Neural cell (in vitro differentiated cells): ENCODE results near the gene MLPH. TPM values are rescaled to one million over a fixed set of nuclear protein-coding genes. Genes with fewer than 3 reads are reported as not detected.

Source experiments
- H2AFZ ChIP-seq: fragments of 200-600, 300-800 bp; sonication (generic), shearing (Covaris generic); 2 replicates; pipeline ENCODE4 v1.6.0; 2014; ENCODE audit warnings: low read depth, mild to moderate bottlenecking, antibody characterized with exemption, low read length, moderate library complexity
- H3F3A ChIP-seq: fragments of 200-600 bp; shearing (Covaris generic); 2 replicates; pipeline ENCODE4 v1.6.1; 2016; ENCODE audit warnings: mild to moderate bottlenecking, moderate library complexity, mixed read lengths, antibody characterized with exemption, low read length; ENCODE audit not compliant: insufficient read depth, poor library complexity, severe bottlenecking
- H3K27ac ChIP-seq: fragments of 200-600, 300-800 bp; sonication (generic), shearing (Covaris generic); 2 replicates; pipeline ENCODE4 v1.5.1; 2014; ENCODE audit warnings: mild to moderate bottlenecking, low read length, moderate library complexity
- H3K27me3 ChIP-seq: fragments of 300-800, 200-600 bp; sonication (generic), shearing (Covaris generic); 2 replicates; pipeline ENCODE4 v1.6.0; 2014; ENCODE audit warnings: mild to moderate bottlenecking, low read depth, low read length, moderate library complexity; ENCODE audit not compliant: insufficient read depth
- H3K36me3 ChIP-seq: fragments of 300-800, 200-600 bp; sonication (generic), shearing (Covaris generic); 2 replicates; pipeline ENCODE4 v1.5.1; 2014; ENCODE audit warnings: mild to moderate bottlenecking, antibody characterized with exemption, low read length, moderate library complexity; ENCODE audit not compliant: insufficient read depth
- H3K4me2 ChIP-seq: fragments of 300-800, 200-600 bp; sonication (generic), shearing (Covaris generic); 2 replicates; pipeline ENCODE4 v1.6.0; 2014; ENCODE audit warnings: mild to moderate bottlenecking, low read length
- H3K4me3 ChIP-seq: fragments of 300-800, 200-600 bp; sonication (generic), shearing (Covaris generic); 2 replicates; pipeline ENCODE4 v1.5.1; 2014; ENCODE audit warnings: mild to moderate bottlenecking, low read length, moderate library complexity
- H3K79me2 ChIP-seq: fragments of 200-600 bp; shearing (Covaris generic); replicated peaks from 2 replicates; pipeline ENCODE4 v1.6.0; 2014; ENCODE audit warnings: mild to moderate bottlenecking, low read length, moderate library complexity; ENCODE audit not compliant: insufficient read depth
- H3K9ac ChIP-seq: fragments of 300-800, 200-600 bp; sonication (generic), shearing (Covaris generic); 2 replicates; pipeline ENCODE4 v1.6.1; 2016; ENCODE audit warnings: mild to moderate bottlenecking, low read length, mixed read lengths
- H3K9me2 ChIP-seq: fragments of 200-600 bp; shearing (Covaris generic); 2 replicates; pipeline ENCODE4 v1.6.1; 2016; ENCODE audit warnings: mild to moderate bottlenecking, low read length, mixed read lengths; ENCODE audit not compliant: insufficient read depth
- H3K9me3 ChIP-seq: fragments of 200-600, 300-800 bp; sonication (generic), shearing (Covaris generic); 2 replicates; pipeline ENCODE4 v1.6.1; 2016; ENCODE audit warnings: mild to moderate bottlenecking, mixed run types, low read length, moderate library complexity, mixed read lengths
- H4K20me1 ChIP-seq: fragments of 200-600 bp; shearing (Covaris generic); 2 replicates; pipeline ENCODE4 v1.6.1; 2016; ENCODE audit warnings: mild to moderate bottlenecking, mixed run types; ENCODE audit not compliant: insufficient read depth
- CTCF ChIP-seq: fragments of 450-650 bp; IDR thresholded peaks from 2 replicates; pipeline ENCODE4 v1.5.1; 2014; ENCODE audit warnings: antibody characterized with exemption, mild to moderate bottlenecking, moderate library complexity; ENCODE audit not compliant: poor library complexity, severe bottlenecking
- EP300 ChIP-seq: fragments of 450-650 bp; conservative IDR thresholded peaks from 2 replicates; pipeline ENCODE4 v1.6.1; 2014; ENCODE audit warnings: antibody characterized with exemption, mild to moderate bottlenecking, moderate library complexity; ENCODE audit not compliant: poor library complexity, severe bottlenecking
- EZH2 ChIP-seq: fragments of 200-600, 300-800 bp; shearing (Covaris generic), sonication (generic); IDR thresholded peaks from 2 replicates; pipeline ENCODE4 v1.6.1; 2014; ENCODE audit warnings: antibody characterized with exemption, low read length, borderline replicate concordance, mild to moderate bottlenecking; ENCODE audit not compliant: insufficient read depth, poor library complexity, severe bottlenecking
- MXI1 ChIP-seq: fragments of 450-650 bp; conservative IDR thresholded peaks from 2 replicates; pipeline ENCODE4 v1.6.1; 2014; ENCODE audit warnings: antibody characterized with exemption, mild to moderate bottlenecking; ENCODE audit not compliant: poor library complexity, severe bottlenecking
- POLR2AphosphoS5 ChIP-seq: IDR thresholded peaks from 2 replicates; pipeline ENCODE4 v1.6.1; 2012
- RAD21 ChIP-seq: fragments of 450-650 bp; conservative IDR thresholded peaks from 2 replicates; pipeline ENCODE4 v1.6.1; 2014; ENCODE audit warnings: antibody characterized with exemption, mild to moderate bottlenecking, moderate library complexity
- REST ChIP-seq: IDR thresholded peaks from 2 replicates; pipeline ENCODE4 v1.6.1; 2012; ENCODE audit warnings: borderline replicate concordance
- SMC3 ChIP-seq: fragments of 450-650 bp; conservative IDR thresholded peaks from 2 replicates; pipeline ENCODE4 v1.6.1; 2014; ENCODE audit warnings: antibody characterized with exemption, mild to moderate bottlenecking, moderate library complexity; ENCODE audit not compliant: poor library complexity
- TAF1 ChIP-seq: IDR thresholded peaks from 2 replicates; pipeline ENCODE4 v1.6.1; 2012; ENCODE audit warnings: low read depth
- polyA plus RNA-seq: library from polyadenylated mRNA; depleted of rRNA; stranded (reverse); fragments of >200 nt; gene quantifications from 2 replicates; pipeline ENCODE4 v1.2.3, GENCODE V29; 2014

Gene MLPH
- polyA plus RNA-seq, 1 donor from 2014 or later: not detected

- H3K27me3 ChIP-seq: peaks cover 40% of the 10 kb centered on the region
- no peak overlapping the region for H3K27ac ChIP-seq
- H3K4me3 ChIP-seq: no peak overlapping the region
- no peak overlapping the region for H2AFZ ChIP-seq
- no peaks in the 10 kb centered on the region for H4K20me1 ChIP-seq
- no peaks in the 10 kb centered on the region for H3F3A ChIP-seq
- no peaks in the 10 kb centered on the region for H3K36me3 ChIP-seq
- TF ChIP-seq SMC3 (no peak), CTCF (no peak), EP300 (no peak), POLR2AphosphoS5 (no peak), TAF1 (no peak), MXI1 (no peak), REST (no peak), RAD21 (no peak), EZH2 (no peak)
- H3K4me2 ChIP-seq: no peak overlapping the region
- H3K9me2 ChIP-seq: no peaks in the 10 kb centered on the region
- H3K9ac ChIP-seq: no peak overlapping the region
- H3K79me2 ChIP-seq: no peaks in the 10 kb centered on the region
- H3K9me3 ChIP-seq: no peaks in the 10 kb centered on the region
These were observed 9.0 kb upstream of the MLPH start for GRCh38 chr2:237478095-237478494.

DNA sequence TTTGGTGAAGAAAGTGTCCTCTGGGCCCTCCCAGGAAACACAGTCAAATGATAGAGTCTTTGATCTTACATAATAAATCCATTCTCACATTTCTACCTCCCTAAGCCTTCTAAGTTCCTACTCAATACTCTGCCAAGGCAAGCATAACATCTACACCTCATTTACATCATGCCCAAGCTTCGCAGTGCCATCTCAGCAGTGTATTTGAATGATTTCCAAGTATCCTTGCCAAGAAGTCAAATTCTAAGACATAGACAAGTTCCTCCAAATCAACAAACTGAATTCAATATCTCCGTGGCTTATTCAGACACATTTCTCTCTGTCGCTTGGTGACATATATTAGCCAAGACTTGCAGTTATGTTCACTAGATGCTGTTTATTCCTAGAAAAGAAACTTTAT is 8.1 kb upstream of the MLPH start:
- Histone ChIP-seq H3K27ac (no peak overlapping the region), H3K27me3 (peaks cover 45% of the 10 kb centered on the region), H3K36me3 (no peaks in the 10 kb centered on the region), H4K20me1 (no peaks in the 10 kb centered on the region), H3F3A (no peaks in the 10 kb centered on the region), H3K79me2 (no peaks in the 10 kb centered on the region), H3K9me2 (no peaks in the 10 kb centered on the region), H3K4me3 (no peak overlapping the region), H3K4me2 (no peak overlapping the region), H3K9me3 (no peaks in the 10 kb centered on the region), H3K9ac (no peak overlapping the region), H2AFZ (no peak overlapping the region)
- no peak for TF ChIP-seq REST
- no peak for TF ChIP-seq EZH2
- no peak for TF ChIP-seq RAD21
- TF ChIP-seq POLR2AphosphoS5: no peak
- TF ChIP-seq SMC3: no peak
- no peak for TF ChIP-seq CTCF
- no peak for TF ChIP-seq MXI1
- no peak for TF ChIP-seq EP300
- no peak for TF ChIP-seq TAF1
